ENCODE results near the gene ADAMTS13. TPM values are rescaled to one million over a fixed set of nuclear protein-coding genes. Genes with fewer than 3 reads are reported as not detected.

Gene ADAMTS13
- total RNA-seq, 1 donor from 2014 or later = 3.1 TPM

DNA sequence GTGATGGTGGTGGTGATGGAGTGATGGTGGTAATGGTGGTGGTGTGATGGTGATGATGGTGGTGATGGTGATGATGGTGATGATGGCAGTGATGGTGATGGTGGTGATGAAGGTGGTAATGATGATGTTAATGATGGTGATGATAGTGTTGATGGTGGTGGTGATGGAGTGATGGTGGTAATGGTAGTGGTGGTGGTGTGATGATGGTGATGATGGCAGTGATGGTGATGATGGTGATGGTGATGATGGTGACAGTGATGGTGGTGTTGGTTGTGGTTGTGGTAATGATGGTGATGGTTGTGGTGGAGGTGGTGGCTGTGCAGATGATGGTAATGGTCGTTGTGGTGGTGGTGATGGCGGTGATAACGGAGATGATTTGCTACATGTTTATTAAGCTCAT is 38.7 kb upstream of the ADAMTS13 start:
- H3K4me3 ChIP-seq = no peak overlapping the region
- H3K27me3 ChIP-seq (ENCODE audit: low read depth) = no peaks in the 10 kb centered on the region
- H3K9me3 ChIP-seq (replicated peaks) = no peaks in the 10 kb centered on the region
- intact Hi-C loops (cut with micrococcal nuclease) = no loop called here
- no peaks in the 10 kb centered on the region for H3K36me3 ChIP-seq
- DNase-seq = no peak
- no peaks in the 10 kb centered on the region for H3K4me1 ChIP-seq
- TF ChIP-seq, protein P1, sequence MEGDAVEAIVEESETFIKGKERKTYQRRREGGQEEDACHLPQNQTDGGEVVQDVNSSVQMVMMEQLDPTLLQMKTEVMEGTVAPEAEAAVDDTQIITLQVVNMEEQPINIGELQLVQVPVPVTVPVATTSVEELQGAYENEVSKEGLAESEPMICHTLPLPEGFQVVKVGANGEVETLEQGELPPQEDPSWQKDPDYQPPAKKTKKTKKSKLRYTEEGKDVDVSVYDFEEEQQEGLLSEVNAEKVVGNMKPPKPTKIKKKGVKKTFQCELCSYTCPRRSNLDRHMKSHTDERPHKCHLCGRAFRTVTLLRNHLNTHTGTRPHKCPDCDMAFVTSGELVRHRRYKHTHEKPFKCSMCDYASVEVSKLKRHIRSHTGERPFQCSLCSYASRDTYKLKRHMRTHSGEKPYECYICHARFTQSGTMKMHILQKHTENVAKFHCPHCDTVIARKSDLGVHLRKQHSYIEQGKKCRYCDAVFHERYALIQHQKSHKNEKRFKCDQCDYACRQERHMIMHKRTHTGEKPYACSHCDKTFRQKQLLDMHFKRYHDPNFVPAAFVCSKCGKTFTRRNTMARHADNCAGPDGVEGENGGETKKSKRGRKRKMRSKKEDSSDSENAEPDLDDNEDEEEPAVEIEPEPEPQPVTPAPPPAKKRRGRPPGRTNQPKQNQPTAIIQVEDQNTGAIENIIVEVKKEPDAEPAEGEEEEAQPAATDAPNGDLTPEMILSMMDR (IDR thresholded peaks at IDR 0.05; ENCODE audit: borderline replicate concordance) = no peak
- H3K27ac ChIP-seq (replicated peaks) = no peak overlapping the region

DNA sequence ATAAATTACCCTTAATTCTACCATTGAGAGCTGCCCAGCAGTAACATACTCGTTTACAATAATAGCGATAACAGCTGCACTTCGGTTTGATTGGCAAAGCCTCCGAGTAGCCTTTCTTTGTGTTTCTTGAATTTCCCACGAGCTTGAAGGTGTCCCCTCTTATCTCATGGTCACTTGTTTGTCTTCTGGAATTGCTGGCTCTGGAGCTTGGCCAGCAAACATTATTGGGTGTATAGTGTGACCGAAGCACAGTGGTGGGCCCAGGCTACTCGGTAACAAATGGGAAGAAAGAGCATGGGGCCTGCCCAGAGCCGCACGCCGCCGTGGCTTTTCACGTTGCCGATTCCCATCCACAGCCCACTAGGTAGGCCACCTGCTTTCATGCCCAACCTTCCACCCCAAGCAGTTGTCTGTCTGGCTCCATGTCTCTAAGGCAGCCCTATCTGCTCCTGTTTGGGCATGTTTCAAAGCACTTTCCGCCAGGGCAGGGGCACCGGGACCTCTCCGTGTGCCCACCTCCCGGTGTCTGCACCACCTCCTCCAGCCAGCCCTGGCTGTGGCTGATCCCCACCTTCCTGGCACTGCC is 37.3 kb upstream of the ADAMTS13 start:
- no peaks in the 10 kb centered on the region for H3K36me3 ChIP-seq
- TF ChIP-seq, protein P1 (IDR thresholded peaks at IDR 0.05; ENCODE audit: borderline replicate concordance) = no peak
- DNase-seq = no peak
- H3K9me3 ChIP-seq (replicated peaks) = no peaks in the 10 kb centered on the region
- no peaks in the 10 kb centered on the region for H3K4me1 ChIP-seq
- no peak overlapping the region for H3K27ac ChIP-seq (replicated peaks)
- intact Hi-C loops (cut with micrococcal nuclease) = no loop called here
- peaks cover 6% of the 10 kb centered on the region for H3K27me3 ChIP-seq (ENCODE audit: low read depth)
- H3K4me3 ChIP-seq = no peak overlapping the region

DNA sequence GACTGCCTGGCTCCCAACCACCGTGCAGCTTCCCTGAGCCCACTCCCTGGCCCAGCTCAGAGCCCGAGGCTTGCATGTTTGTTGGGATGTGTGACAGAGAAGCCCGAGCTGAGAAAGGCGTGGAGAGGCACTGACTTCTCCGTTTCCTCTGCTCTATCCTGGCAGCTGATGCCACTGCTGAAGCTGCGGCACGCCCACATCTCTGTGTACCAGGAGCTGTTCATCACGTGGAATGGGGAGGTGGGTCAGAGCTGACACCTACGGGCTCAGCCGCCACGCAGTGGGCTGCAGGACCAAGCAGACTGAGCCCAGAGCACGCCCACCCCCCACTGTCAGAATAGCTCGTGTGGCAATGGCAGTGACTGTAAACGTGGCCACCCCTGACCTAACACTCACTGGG is 36.7 kb upstream of the ADAMTS13 start:
- H3K27ac ChIP-seq (replicated peaks) = no peak overlapping the region
- no peak overlapping the region for H3K4me3 ChIP-seq
- H3K4me1 ChIP-seq = no peaks in the 10 kb centered on the region
- H3K27me3 ChIP-seq (ENCODE audit: low read depth) = peaks cover 9% of the 10 kb centered on the region
- H3K9me3 ChIP-seq (replicated peaks) = no peaks in the 10 kb centered on the region
- TF ChIP-seq, protein P1 (IDR thresholded peaks at IDR 0.05; ENCODE audit: borderline replicate concordance) = no peak
- intact Hi-C loops (cut with micrococcal nuclease) = no loop called here
- DNase-seq = no peak
- H3K36me3 ChIP-seq = no peaks in the 10 kb centered on the region

DNA sequence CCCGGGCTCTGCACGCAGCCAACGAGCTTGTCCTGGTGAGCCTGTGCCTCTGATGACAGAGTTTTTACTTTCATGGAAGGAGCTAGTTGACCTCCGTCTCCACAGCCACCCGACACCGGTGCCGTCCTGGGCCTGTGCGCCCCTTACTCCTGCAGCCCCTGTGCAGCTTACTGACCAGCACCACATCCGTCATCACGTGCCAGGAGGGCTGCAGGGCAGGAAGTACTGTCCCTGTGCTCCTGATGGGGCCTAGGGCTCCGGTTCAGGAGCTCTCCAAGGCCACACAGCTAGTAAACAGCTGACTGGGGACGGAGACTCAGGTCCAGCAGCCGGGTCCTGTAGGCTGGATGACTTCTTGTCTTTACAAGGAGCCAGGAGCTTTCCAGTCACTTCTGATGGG is 35.8 kb upstream of the ADAMTS13 start:
- H3K36me3 ChIP-seq = no peaks in the 10 kb centered on the region
- TF ChIP-seq, protein P1 (IDR thresholded peaks at IDR 0.05; ENCODE audit: borderline replicate concordance) = no peak
- intact Hi-C loops (cut with micrococcal nuclease) = no loop called here
- H3K4me1 ChIP-seq = no peaks in the 10 kb centered on the region
- DNase-seq = no peak
- no peak overlapping the region for H3K27ac ChIP-seq (replicated peaks)
- H3K4me3 ChIP-seq = no peak overlapping the region
- H3K9me3 ChIP-seq (replicated peaks) = no peaks in the 10 kb centered on the region
- peaks cover 16% of the 10 kb centered on the region for H3K27me3 ChIP-seq (ENCODE audit: low read depth)

DNA sequence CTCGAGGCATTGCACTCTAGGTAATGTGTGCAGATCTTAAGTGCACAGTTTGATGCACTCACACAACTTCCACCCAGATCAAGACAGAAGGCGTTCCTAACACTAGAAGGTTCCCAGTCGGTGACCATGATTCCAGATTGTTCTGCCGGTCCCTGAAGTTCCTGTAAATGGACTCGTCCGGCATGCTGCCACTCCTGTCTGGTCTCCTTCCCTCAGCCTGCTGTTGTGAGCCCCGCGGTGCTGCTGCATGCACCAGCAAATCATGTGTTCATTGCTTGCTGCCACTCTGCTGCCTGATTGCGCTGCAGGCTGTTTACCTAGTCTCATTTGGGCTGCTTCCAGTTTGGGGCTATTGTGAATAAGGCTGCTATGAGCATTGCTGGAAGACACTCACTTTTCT is 34.5 kb upstream of the ADAMTS13 start:
- Histone ChIP-seq H3K27ac (replicated peaks) (no peak overlapping the region), H3K27me3 (ENCODE audit: low read depth) (peaks cover 21% of the 10 kb centered on the region), H3K36me3 (no peaks in the 10 kb centered on the region), H3K4me3 (no peak overlapping the region), H3K4me1 (no peaks in the 10 kb centered on the region), H3K9me3 (replicated peaks) (no peaks in the 10 kb centered on the region)
- TF ChIP-seq, protein P1 (IDR thresholded peaks at IDR 0.05; ENCODE audit: borderline replicate concordance) = no peak
- intact Hi-C loops (cut with micrococcal nuclease) = no loop called here
- DNase-seq = no peak

Measured in left ventricle myocardium inferior (tissue), 1 donor.